Measurements from ENCODE around the gene DCTN2.

DNA sequence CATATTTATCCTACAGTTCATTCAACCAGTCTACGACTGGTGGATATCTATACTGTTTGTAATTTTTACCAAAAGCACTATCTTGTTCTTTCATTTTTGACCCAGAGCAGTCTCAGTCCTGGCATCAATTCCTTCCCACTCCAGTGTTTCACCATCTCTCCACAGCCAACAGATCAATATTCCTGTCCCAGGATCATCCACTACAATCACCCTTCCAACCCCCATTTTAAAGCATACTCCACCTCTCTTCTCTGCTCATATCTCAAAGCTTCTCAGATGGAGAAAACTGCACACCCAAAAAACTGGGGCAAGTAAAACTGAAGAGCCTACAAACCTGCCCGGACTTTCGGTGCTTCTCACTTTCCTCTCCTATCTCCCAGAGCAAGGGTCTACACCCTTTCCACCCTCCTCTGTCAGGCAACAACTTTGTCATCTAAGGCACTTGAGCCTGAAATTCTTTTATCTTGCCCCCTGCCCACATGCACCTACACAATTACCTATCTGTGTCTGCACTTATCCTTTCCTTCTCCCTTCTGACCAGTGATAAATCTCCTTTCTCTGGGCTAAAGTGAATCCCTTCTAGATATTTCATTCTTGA, 39.9 kb upstream of the DCTN2 start:
- TF ChIP-seq CTCF (IDR thresholded peaks at IDR 0.05), result no peak
- TF ChIP-seq POLR2A (IDR thresholded peaks at IDR 0.05), result no peak
- TF ChIP-seq EP300 (IDR thresholded peaks at IDR 0.05), result no peak
